HepG2 (cell line): Measurements from ENCODE around the gene CACNA1G. TPM values are rescaled to one million over a fixed set of nuclear protein-coding genes. Genes with fewer than 3 reads are reported as not detected.
A peak's percentile ranks its signal among the peaks of the same experiment; 100 is the strongest.

Experiments used
- CCDC6 ChIP-seq: sonication (generic); formaldehyde crosslinking; IDR thresholded peaks from 2 replicates; pipeline ENCODE4 v1.8.1; 2022; ENCODE audit warnings: mild to moderate bottlenecking, missing genetic modification reagents, moderate library complexity
- HIC2 ChIP-seq: sonication (generic); formaldehyde crosslinking; IDR thresholded peaks from 2 replicates; pipeline ENCODE4 v1.9.0; 2022; ENCODE audit warnings: low read depth, missing genetic modification reagents
- HNRNPH1 ChIP-seq: fragments of 200-400 bp; formaldehyde crosslinking; optimal IDR thresholded peaks from 2 replicates; pipeline ENCODE3; 2017; ENCODE audit warnings: mild to moderate bottlenecking, low read depth, low read length
- HNRNPLL ChIP-seq: fragments of 200-400 bp; formaldehyde crosslinking; IDR thresholded peaks from 2 replicates; pipeline ENCODE4 v1.6.1; 2017; ENCODE audit warnings: mild to moderate bottlenecking, low read depth, low read length; ENCODE audit not compliant: poor library complexity, severe bottlenecking
- ISL2 ChIP-seq: sonication (generic); formaldehyde crosslinking; IDR thresholded peaks from 2 replicates; pipeline ENCODE4 v1.5.0; 2020; ENCODE audit warnings: missing genetic modification reagents
- PRDM15 ChIP-seq: sonication (generic); formaldehyde crosslinking; IDR thresholded peaks from 2 replicates; pipeline ENCODE4 v1.4.0; 2020; ENCODE audit warnings: missing genetic modification reagents
- SIN3A ChIP-seq: IDR thresholded peaks from 2 replicates; pipeline ENCODE4 v1.6.1; 2011; ENCODE audit warnings: low read depth, mild to moderate bottlenecking, control low read depth, low read length, borderline replicate concordance
- SMAD1 ChIP-seq: sonication (generic); formaldehyde crosslinking; IDR thresholded peaks from 2 replicates; pipeline ENCODE4 v1.4.0; 2020; ENCODE audit warnings: missing genetic modification reagents, low read depth, mild to moderate bottlenecking, borderline replicate concordance
- ZFX ChIP-seq: sonication (generic); formaldehyde crosslinking; IDR thresholded peaks from 2 replicates; pipeline ENCODE4 v1.4.0; 2020; ENCODE audit warnings: mild to moderate bottlenecking, low read depth, missing genetic modification reagents, moderate library complexity
- ZMYM3 ChIP-seq: sonication (generic); formaldehyde crosslinking; IDR thresholded peaks from 2 replicates; pipeline ENCODE4 v1.5.1; 2020; ENCODE audit warnings: mild to moderate bottlenecking, missing genetic modification reagents
- ZNF20 ChIP-seq: sonication (generic); formaldehyde crosslinking; IDR thresholded peaks from 2 replicates; pipeline ENCODE4 v1.4.0; 2020; ENCODE audit warnings: mild to moderate bottlenecking, moderate library complexity, missing genetic modification reagents
- ZNF331 ChIP-seq: sonication (generic); formaldehyde crosslinking; IDR thresholded peaks from 2 replicates; pipeline ENCODE4 v1.4.0; 2020; ENCODE audit warnings: missing genetic modification reagents
- ZNF644 ChIP-seq: IDR thresholded peaks from 2 replicates; pipeline ENCODE4 v1.6.1; 2016; ENCODE audit warnings: low read depth
- polyA plus RNA-seq, 8 experiments: library from polyadenylated mRNA; depleted of rRNA in 3 of 8; stranded (reverse) in 7 of 8; unstranded in 1 of 8; fragments of >200 nt; fragmentation: Illumina TruSeq in 4 of 8; extraction: Trizol in 4 of 8; gene quantifications; 2 replicates each; pipeline versions ENCODE4 v1.2.1 to v1.2.3, GENCODE V29; 2011 to 2016; ENCODE audit warnings: low read depth in 4 of 8, missing spikeins in 1 of 8, mixed read lengths in 1 of 8; ENCODE audit not compliant: insufficient read depth in 1 of 8
- total RNA-seq, 5 experiments: library from RNA; depleted of rRNA; stranded (reverse); fragments of >200 nt; fragmentation: Illumina TruSeq; extraction: Trizol; gene quantifications; 2 replicates each; pipeline ENCODE4 v1.2.3, GENCODE V29; 2016; ENCODE audit warnings: low read depth in 1 of 5
- TF ChIP-seq, protein P1 (sequence below): sonication (generic); formaldehyde crosslinking; IDR thresholded peaks from 2 replicates; pipeline ENCODE4 v1.5.1; 2020; ENCODE audit warnings: mild to moderate bottlenecking, missing genetic modification reagents, borderline replicate concordance
- TF ChIP-seq, protein P2 (sequence below): sonication (generic); formaldehyde crosslinking; IDR thresholded peaks from 2 replicates; pipeline ENCODE4 v1.4.0; 2020; ENCODE audit warnings: mild to moderate bottlenecking, missing genetic modification reagents, borderline replicate concordance

CACNA1G gene
- total and polyA plus RNA-seq, 2 of the 13 experiments (the other 11 are each of a cell fraction or from before 2014, with no cell fraction given) = 0.02 TPM; not detected in 1

- TF ChIP-seq CCDC6 (CRISPR knock-in tag) (peak; percentile 76; the same call in 1 of the 2 replicates), ZNF331 (no peak), ZFX (CRISPR knock-in tag) (no peak; the same call in 1 of the 2 replicates), ZNF644 (no peak), ZMYM3 (CRISPR knock-in tag) (no peak), ISL2 (CRISPR knock-in tag) (peak; percentile 2; the same call in 1 of the 2 replicates), ZNF20 (no peak), HIC2 (CRISPR knock-in tag) (no peak), SMAD1 (peak; percentile 71; the same call in 1 of the 2 replicates), SIN3A (no peak), PRDM15 (CRISPR knock-in tag) (no peak), HNRNPH1 (no peak), HNRNPLL (no peak)
- TF ChIP-seq, protein P1, sequence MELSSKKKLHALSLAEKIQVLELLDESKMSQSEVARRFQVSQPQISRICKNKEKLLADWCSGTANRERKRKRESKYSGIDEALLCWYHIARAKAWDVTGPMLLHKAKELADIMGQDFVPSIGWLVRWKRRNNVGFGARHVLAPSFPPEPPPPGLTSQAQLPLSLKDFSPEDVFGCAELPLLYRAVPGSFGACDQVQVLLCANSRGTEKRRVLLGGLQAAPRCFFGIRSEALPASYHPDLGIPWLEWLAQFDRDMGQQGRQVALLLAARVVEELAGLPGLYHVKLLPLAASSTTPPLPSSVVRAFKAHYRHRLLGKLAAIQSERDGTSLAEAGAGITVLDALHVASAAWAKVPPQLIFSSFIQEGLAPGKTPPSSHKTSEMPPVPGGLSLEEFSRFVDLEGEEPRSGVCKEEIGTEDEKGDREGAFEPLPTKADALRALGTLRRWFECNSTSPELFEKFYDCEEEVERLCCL (CRISPR knock-in tag) = no peak
- TF ChIP-seq, protein P2, sequence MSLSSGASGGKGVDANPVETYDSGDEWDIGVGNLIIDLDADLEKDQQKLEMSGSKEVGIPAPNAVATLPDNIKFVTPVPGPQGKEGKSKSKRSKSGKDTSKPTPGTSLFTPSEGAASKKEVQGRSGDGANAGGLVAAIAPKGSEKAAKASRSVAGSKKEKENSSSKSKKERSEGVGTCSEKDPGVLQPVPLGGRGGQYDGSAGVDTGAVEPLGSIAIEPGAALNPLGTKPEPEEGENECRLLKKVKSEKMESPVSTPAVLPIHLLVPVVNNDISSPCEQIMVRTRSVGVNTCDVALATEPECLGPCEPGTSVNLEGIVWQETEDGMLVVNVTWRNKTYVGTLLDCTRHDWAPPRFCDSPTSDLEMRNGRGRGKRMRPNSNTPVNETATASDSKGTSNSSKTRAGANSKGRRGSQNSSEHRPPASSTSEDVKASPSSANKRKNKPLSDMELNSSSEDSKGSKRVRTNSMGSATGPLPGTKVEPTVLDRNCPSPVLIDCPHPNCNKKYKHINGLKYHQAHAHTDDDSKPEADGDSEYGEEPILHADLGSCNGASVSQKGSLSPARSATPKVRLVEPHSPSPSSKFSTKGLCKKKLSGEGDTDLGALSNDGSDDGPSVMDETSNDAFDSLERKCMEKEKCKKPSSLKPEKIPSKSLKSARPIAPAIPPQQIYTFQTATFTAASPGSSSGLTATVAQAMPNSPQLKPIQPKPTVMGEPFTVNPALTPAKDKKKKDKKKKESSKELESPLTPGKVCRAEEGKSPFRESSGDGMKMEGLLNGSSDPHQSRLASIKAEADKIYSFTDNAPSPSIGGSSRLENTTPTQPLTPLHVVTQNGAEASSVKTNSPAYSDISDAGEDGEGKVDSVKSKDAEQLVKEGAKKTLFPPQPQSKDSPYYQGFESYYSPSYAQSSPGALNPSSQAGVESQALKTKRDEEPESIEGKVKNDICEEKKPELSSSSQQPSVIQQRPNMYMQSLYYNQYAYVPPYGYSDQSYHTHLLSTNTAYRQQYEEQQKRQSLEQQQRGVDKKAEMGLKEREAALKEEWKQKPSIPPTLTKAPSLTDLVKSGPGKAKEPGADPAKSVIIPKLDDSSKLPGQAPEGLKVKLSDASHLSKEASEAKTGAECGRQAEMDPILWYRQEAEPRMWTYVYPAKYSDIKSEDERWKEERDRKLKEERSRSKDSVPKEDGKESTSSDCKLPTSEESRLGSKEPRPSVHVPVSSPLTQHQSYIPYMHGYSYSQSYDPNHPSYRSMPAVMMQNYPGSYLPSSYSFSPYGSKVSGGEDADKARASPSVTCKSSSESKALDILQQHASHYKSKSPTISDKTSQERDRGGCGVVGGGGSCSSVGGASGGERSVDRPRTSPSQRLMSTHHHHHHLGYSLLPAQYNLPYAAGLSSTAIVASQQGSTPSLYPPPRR (CRISPR knock-in tag) = no peak
Observed at GRCh38 chr17:50517504-50518383, 42.8 kb upstream of the CACNA1G start (continued).
